NCI-H748 treated with DMSO at 0.1 percent for 48 hours (cell line): ENCODE results near the gene GSE1.

Experiments used
- DNase-seq: peaks from one replicate; lab custom pipeline; 2025; lab: John Stamatoyannopoulos, UW

The GSE1 gene

GRCh38 chr16:85649411-85650134, 36.5 kb downstream of the GSE1 start:
- no peak for DNase-seq

- no peak for DNase-seq
Observed at GRCh38 chr16:85650135-85650843, 37.2 kb downstream of the GSE1 start.

- no peak for DNase-seq
Observed at GRCh38 chr16:85650844-85651628, 37.9 kb downstream of the GSE1 start.

- no peak for DNase-seq
Observed at GRCh38 chr16:85651629-85652430, 38.7 kb downstream of the GSE1 start.

- DNase-seq = no peak
Observed at GRCh38 chr16:85652431-85653221, 39.5 kb downstream of the GSE1 start.

GRCh38 chr16:85653290-85653891, 40.3 kb downstream of the GSE1 start:
- DNase-seq = no peak

- DNase-seq = no peak
Observed at GRCh38 chr16:85654251-85655095, 41.4 kb downstream of the GSE1 start.

- no peak for DNase-seq
Observed at GRCh38 chr16:85655216-85656129, 42.4 kb downstream of the GSE1 start.

- no peak for DNase-seq
Observed at GRCh38 chr16:85656351-85657266, 43.5 kb downstream of the GSE1 start.

GRCh38 chr16:85657267-85657650, 44.1 kb downstream of the GSE1 start:
- no peak for DNase-seq

- no peak for DNase-seq
Observed at GRCh38 chr16:85657996-85658395, 44.9 kb downstream of the GSE1 start.

GRCh38 chr16:85658504-85659326, 45.6 kb downstream of the GSE1 start:
- DNase-seq = no peak

- DNase-seq = no peak
Observed at GRCh38 chr16:85659336-85659735, 46.2 kb downstream of the GSE1 start.

GRCh38 chr16:85659805-85660511, 46.8 kb downstream of the GSE1 start:
- no peak for DNase-seq

- no peak for DNase-seq
Observed at GRCh38 chr16:85660843-85661739, 48.0 kb downstream of the GSE1 start.
